Fibroblast of villous mesenchyme (primary cell): ENCODE results near the gene GDAP2. TPM values are rescaled to one million over a fixed set of nuclear protein-coding genes. Genes with fewer than 3 reads are reported as not detected.

Experiments used
- DNase-seq: peaks from one replicate; pipeline ENCODE4 v3.0.0-alpha.2; 2010; ENCODE audit warnings: low read depth
- H3K4me3 ChIP-seq: 2 replicates; pipeline ENCODE4 v1.5.1; 2011; ENCODE audit warnings: low read depth, mild to moderate bottlenecking, low read length
- total RNA-seq: library from RNA; depleted of rRNA; stranded (reverse); fragments of >200 nt; gene quantifications from 2 replicates; pipeline ENCODE4 v1.2.3, GENCODE V29; 2012
- TF ChIP-seq, protein P1 (sequence below): IDR thresholded peaks from 2 replicates; pipeline ENCODE4 v1.5.1; 2012; ENCODE audit warnings: low read depth, mild to moderate bottlenecking, low read length; ENCODE audit not compliant: insufficient read depth

Gene GDAP2
- total RNA-seq, 1 donor: 34.5 TPM

DNA sequence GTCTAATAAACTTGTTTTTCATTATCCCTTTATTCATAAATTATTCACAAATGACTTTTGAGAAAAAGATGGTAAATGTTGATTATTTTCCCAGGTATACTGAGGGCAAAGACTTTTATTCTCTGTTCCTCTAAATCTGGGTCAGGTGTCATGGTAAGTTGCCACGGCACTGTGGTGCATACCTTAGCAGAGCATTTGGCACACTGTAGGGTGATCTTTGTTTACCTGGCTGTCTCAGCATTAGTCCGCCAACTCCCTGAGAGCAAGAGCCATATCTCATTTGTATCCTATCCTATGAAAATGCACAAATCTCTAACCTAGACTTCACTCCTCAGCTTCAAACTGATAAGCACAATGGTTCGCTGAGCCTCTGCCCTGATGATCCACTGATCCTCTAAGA is 24.9 kb downstream of the GDAP2 start:
- no peak for DNase-seq
- H3K4me3 ChIP-seq: no peak overlapping the region
- TF ChIP-seq, protein P1, sequence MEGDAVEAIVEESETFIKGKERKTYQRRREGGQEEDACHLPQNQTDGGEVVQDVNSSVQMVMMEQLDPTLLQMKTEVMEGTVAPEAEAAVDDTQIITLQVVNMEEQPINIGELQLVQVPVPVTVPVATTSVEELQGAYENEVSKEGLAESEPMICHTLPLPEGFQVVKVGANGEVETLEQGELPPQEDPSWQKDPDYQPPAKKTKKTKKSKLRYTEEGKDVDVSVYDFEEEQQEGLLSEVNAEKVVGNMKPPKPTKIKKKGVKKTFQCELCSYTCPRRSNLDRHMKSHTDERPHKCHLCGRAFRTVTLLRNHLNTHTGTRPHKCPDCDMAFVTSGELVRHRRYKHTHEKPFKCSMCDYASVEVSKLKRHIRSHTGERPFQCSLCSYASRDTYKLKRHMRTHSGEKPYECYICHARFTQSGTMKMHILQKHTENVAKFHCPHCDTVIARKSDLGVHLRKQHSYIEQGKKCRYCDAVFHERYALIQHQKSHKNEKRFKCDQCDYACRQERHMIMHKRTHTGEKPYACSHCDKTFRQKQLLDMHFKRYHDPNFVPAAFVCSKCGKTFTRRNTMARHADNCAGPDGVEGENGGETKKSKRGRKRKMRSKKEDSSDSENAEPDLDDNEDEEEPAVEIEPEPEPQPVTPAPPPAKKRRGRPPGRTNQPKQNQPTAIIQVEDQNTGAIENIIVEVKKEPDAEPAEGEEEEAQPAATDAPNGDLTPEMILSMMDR: no peak

DNA sequence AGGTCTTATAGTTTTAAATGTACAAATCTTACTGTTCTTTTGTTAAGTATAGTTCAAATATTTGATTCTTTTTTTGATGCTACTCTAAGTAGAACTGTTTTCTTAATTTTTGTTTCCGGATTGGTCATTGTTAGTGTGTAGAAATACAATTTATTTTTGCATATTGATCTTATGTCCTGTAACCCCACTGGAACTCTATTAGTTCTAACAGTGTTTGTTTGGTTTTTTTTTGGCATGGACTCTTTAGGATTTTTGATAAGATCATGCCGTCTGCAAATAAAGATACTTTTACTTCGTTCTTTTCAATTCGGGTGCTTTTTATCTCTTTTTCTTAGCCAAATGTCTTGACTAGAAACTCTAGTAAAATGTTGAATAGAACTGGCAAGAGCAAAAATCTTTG is 26.5 kb downstream of the GDAP2 start:
- DNase-seq: no peak
- H3K4me3 ChIP-seq: no peak overlapping the region
- TF ChIP-seq, protein P1: no peak

DNA sequence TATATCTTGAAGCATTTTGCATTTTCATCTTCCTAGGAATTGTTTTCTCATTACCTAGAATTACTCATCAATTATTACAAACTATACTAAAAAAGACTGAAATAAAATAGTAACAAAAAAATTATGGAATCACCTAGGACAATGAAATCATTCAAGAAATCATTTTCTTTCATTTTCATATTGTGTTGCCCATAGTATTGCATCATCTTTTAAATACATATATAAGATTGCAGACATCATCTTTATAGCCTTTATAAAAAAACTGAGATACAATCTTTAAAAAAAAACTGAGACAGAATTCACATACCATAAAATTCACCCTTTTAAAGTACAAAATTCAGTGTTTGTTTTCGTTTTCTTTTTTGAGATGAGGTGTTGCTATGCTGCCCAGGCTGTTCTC is 29.6 kb downstream of the GDAP2 start:
- TF ChIP-seq, protein P1: no peak
- H3K4me3 ChIP-seq: no peak overlapping the region
- DNase-seq: no peak

DNA sequence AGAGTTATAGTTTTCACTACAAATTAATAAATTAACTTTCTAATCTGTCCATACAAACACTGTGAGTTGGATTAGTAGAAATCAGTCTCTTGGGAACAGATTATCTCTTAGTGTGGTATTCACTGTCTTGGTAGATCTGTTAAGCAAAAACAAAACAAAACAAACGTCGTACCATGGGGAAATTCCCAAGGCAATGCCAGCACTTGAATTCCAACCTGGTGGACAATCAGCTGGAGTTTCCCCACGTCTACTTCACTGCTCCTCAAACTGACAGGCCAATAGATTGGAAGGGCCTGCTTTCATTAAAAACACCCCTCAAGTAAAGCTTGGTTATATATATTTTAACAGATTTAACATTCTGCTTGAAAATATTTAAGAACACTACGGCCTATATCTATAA is 31.9 kb downstream of the GDAP2 start:
- DNase-seq: no peak

DNA sequence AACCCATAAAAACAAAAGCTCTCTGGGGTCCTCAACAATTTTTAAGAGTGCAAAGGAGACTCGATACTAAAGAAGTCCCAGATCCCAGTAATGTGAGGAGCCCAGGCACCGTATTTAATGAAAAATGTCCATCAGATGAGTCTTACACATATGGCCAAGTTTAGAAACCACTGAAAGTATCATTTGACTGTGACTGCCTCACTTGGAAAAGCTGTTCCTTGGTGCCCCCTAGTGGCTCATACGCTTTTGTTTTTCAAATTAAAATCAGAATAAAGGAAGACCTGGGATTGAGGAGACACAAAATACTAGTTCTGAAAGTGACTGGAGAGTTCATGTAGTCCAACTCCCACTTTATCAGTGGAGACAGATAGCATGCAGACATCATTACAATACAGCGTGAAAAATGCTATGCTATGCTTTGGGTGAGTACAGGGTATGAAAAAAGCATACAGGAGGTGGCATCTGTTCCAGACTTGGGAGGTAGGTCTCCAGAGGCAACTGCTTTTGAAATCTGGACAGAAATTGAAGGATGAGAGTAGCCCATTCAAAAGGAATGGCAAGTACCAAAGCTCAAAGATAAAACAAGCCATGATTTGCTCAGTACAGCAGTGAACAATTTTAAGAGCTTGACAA is 33.8 kb downstream of the GDAP2 start:
- TF ChIP-seq, protein P1: peak; percentile 73
- peak; percentile 90 for DNase-seq
- H3K4me3 ChIP-seq: no peak overlapping the region

More for the DNA sequence above, 31.9 kb downstream of the GDAP2 start:
- TF ChIP-seq, protein P1: no peak
- H3K4me3 ChIP-seq: no peak overlapping the region

DNA sequence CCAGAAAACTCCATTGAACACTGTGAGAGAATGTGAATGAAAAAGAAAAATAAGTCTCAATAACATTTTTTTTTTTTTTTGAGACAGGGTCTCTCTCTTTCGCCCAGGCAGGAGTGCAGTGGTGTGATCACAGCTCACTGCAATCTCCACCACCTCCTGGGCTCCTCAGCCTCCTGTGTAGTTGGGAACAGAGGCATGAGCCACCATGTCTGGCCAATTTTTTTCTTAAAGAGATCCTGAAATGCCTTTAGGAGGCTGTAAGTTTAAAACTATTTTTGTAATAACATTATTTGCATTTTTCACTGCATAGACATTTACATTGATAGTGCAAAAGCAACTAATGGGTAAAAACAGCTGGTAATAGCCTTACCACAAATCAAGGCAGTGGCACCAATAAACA is 35.3 kb downstream of the GDAP2 start:
- TF ChIP-seq, protein P1: no peak
- no peak for DNase-seq
- no peak overlapping the region for H3K4me3 ChIP-seq

DNA sequence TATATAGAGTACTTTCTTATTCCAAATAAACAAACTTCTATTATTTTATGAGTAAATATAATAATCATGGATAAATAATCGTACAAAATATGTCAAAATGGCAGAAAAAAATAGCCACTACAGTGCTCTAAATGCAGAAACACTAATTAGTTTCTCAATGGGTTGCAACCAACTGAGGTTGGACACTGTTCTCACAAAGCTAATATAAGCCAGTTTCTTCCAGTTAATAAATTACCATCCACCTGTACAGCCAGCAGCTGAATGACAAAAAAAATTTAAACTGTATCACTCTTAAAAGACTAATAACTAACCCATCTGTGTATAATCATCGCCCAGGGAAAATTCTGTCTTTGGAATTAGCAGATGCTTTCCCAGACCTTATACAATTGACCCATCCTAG is 36.9 kb downstream of the GDAP2 start:
- no peak overlapping the region for H3K4me3 ChIP-seq
- TF ChIP-seq, protein P1: no peak
- DNase-seq: no peak
